Lower lobe of right lung (tissue), 2 donors: ENCODE data around the gene TSPAN8. TPM values are rescaled to one million over a fixed set of nuclear protein-coding genes. Genes with fewer than 3 reads are reported as not detected.

Experiments
- ATAC-seq, 2 donors: fragments of 200-7000 bp; cut with Tn5 transposase; one replicate each; pipeline ENCODE4 v1.9.1; 2020 to 2022; ENCODE audit warnings: mild to moderate bottlenecking in 2 of 2, moderate library complexity in 2 of 2
- DNase-seq: peaks from one replicate; pipeline ENCODE4 v3.0.0-alpha.2; 2020
- H3K27ac ChIP-seq: fragments of 200-600 bp; one replicate; pipeline ENCODE4 v1.8.0; 2022
- H3K27me3 ChIP-seq: fragments of 200-600 bp; one replicate; pipeline ENCODE4 v1.8.0; 2022; ENCODE audit warnings: low read depth
- H3K36me3 ChIP-seq: fragments of 200-600 bp; one replicate; pipeline ENCODE4 v1.8.0; 2022; ENCODE audit warnings: mild to moderate bottlenecking
- H3K4me1 ChIP-seq: fragments of 200-600 bp; one replicate; pipeline ENCODE4 v1.8.0; 2022
- H3K4me3 ChIP-seq: fragments of 200-600 bp; one replicate; pipeline ENCODE4 v1.8.0; 2022; ENCODE audit warnings: mild to moderate bottlenecking
- H3K9me3 ChIP-seq: fragments of 200-600 bp; one replicate; pipeline ENCODE4 v1.8.0; 2022
- intact Hi-C: fragments of 100-400 bp; cut with DNase I; formaldehyde crosslinking; loops from one replicate; pipeline ENCODE4 v1.11.0; 2022
- total RNA-seq: library from RNA; stranded (reverse); fragmentation: NEBNext Ultra II Directional; extraction: Animal tissue kit (Norgen Biotek cat#: 25700); gene quantifications from one replicate; pipeline ENCODE4 v1.2.1, GENCODE V29; 2021
- TF ChIP-seq, protein P1 (sequence below): fragments of 200-600 bp; IDR thresholded peaks from one replicate; pipeline ENCODE4 v1.8.0; 2022; ENCODE audit warnings: antibody characterized with exemption, mild to moderate bottlenecking
- donor health status: DM: no; HTN: yes; CAD: no; lungs with severe emphysema.

Gene TSPAN8
- total RNA-seq, 1 donor from 2014 or later = 15.3 TPM

DNA sequence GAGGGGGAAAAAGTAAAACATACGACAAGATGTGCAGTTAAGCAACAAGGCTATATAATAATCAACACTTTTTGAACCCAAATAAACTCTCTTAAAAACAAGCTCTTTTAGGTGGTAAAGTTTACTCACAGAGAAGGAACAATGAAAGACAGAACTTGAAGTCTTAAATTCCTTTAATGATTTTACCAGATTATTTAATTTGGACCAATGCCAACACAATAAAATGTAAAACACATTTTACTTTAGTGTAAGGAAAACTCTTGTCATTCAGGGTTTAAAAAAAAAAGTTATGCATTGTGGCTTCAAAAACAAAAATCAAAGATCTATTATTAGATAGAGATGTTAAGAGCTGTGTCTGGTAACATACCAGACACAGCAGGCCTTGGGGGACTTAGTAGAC lies 13.1 kb downstream of the TSPAN8 start:
- no peak for DNase-seq
- no peaks in the 10 kb centered on the region for H3K9me3 ChIP-seq
- TF ChIP-seq, protein P1, sequence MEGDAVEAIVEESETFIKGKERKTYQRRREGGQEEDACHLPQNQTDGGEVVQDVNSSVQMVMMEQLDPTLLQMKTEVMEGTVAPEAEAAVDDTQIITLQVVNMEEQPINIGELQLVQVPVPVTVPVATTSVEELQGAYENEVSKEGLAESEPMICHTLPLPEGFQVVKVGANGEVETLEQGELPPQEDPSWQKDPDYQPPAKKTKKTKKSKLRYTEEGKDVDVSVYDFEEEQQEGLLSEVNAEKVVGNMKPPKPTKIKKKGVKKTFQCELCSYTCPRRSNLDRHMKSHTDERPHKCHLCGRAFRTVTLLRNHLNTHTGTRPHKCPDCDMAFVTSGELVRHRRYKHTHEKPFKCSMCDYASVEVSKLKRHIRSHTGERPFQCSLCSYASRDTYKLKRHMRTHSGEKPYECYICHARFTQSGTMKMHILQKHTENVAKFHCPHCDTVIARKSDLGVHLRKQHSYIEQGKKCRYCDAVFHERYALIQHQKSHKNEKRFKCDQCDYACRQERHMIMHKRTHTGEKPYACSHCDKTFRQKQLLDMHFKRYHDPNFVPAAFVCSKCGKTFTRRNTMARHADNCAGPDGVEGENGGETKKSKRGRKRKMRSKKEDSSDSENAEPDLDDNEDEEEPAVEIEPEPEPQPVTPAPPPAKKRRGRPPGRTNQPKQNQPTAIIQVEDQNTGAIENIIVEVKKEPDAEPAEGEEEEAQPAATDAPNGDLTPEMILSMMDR = no peak

GRCh38 chr12:71142956-71143355 lies 14.8 kb downstream of the TSPAN8 start:
- TF ChIP-seq, protein P1 = no peak
- Histone ChIP-seq H3K9me3 (no peaks in the 10 kb centered on the region), H3K27ac (no peak overlapping the region), H3K36me3 (no peaks in the 10 kb centered on the region), H3K4me3 (no peak overlapping the region), H3K27me3 (no peaks in the 10 kb centered on the region), H3K4me1 (no peaks in the 10 kb centered on the region)
- intact Hi-C loops = no loop called here
- no peak for DNase-seq
- ATAC-seq = no peak

More for the DNA sequence above, 13.1 kb downstream of the TSPAN8 start:
- Histone ChIP-seq H3K27me3 (no peaks in the 10 kb centered on the region), H3K27ac (no peak overlapping the region), H3K4me3 (no peak overlapping the region), H3K36me3 (no peaks in the 10 kb centered on the region), H3K4me1 (no peaks in the 10 kb centered on the region)
- intact Hi-C loops = no loop called here
- no peak for ATAC-seq

- intact Hi-C loops = no loop called here
- Histone ChIP-seq H3K4me1 (no peaks in the 10 kb centered on the region), H3K36me3 (no peaks in the 10 kb centered on the region), H3K9me3 (no peaks in the 10 kb centered on the region), H3K27me3 (no peaks in the 10 kb centered on the region), H3K27ac (peak overlapping the region; percentile 62), H3K4me3 (no peak overlapping the region)
- no peak for DNase-seq
- TF ChIP-seq, protein P1 = no peak
- no peak for ATAC-seq
Observed at GRCh38 chr12:71142016-71142415, 15.8 kb downstream of the TSPAN8 start.

DNA sequence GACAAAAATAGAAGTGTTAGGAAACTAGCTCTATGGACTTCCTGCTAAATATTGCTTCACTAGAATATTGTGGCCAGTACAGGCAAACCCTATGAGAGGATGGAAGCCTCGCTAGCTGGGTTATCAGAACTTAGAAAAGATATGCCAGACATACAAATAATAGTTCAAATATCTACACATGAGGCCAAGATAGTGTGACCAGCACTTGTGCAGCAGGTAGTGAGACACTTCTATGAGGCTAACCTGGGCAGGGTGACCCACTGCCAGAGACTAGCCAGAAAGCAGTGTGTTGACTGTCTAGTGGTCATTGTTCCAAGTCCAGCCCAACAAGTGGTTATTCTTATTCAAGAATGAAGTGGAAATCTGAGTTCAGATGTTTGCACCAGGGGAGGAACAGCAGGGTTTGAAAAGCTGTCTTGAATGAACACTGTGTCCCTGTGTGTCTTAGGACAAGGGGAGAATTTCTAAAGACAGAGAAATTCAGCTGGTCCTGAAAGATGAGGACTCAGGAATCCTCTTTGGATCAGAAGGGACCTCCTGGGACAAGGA lies 16.3 kb downstream of the TSPAN8 start:
- TF ChIP-seq, protein P1 = no peak
- no peaks in the 10 kb centered on the region for H3K4me1 ChIP-seq
- no peaks in the 10 kb centered on the region for H3K9me3 ChIP-seq
- peak overlapping the region; percentile 62 for H3K27ac ChIP-seq
- ATAC-seq (peak; percentile 33 to 42), DNase-seq (no peak)
- no peaks in the 10 kb centered on the region for H3K27me3 ChIP-seq
- no peaks in the 10 kb centered on the region for H3K36me3 ChIP-seq
- H3K4me3 ChIP-seq = no peak overlapping the region
- intact Hi-C loops = no loop called here

- intact Hi-C loops = no loop called here
- no peak for ATAC-seq
- H3K4me1 ChIP-seq = peaks cover 2% of the 10 kb centered on the region
- TF ChIP-seq, protein P1 = no peak
- H3K36me3 ChIP-seq = no peaks in the 10 kb centered on the region
- H3K9me3 ChIP-seq = no peaks in the 10 kb centered on the region
- no peak for DNase-seq
- H3K27me3 ChIP-seq = no peaks in the 10 kb centered on the region
- H3K27ac ChIP-seq = no peak overlapping the region
- no peak overlapping the region for H3K4me3 ChIP-seq
Observed at GRCh38 chr12:71139153-71139735, 18.6 kb downstream of the TSPAN8 start.
